Panc1 (cell line): Measurements from ENCODE around the gene ADGRF5. TPM values are rescaled to one million over a fixed set of nuclear protein-coding genes. Genes with fewer than 3 reads are reported as not detected.

Experiments
- ATAC-seq: fragments of 200-7000 bp; cut with Tn5 transposase; 2 replicates; pipeline ENCODE4 v1.9.1; 2020; ENCODE audit warnings: mild to moderate bottlenecking, moderate library complexity
- BruUV-seq: library from RNA; stranded (reverse); fragments of 400-500 nt; replicated peaks from 2 replicates; lab custom pipeline; 2021; lab: Mats Ljungman, UMichigan
- CTCF ChIA-PET: fragments of 300-600 bp; sonication (Branson Sonifier 250); formaldehyde crosslinking; loops from one replicate; lab custom pipeline; 2022; ENCODE audit warnings: antibody characterized with exemption; lab: Charles Lee
- POLR2A ChIA-PET: fragments of 300-600 bp; sonication (Branson Sonifier 250); formaldehyde crosslinking; loops from one replicate; lab custom pipeline; 2022; ENCODE audit warnings: antibody characterized with exemption; lab: Charles Lee
- DNase-seq: peaks from one replicate; pipeline ENCODE4 v3.0.0-alpha.2; 2010; ENCODE audit warnings: low read depth, low spot score
- H3K27ac ChIP-seq: 2 replicates; pipeline ENCODE4 v1.5.1; 2011; ENCODE audit warnings: mild to moderate bottlenecking, low read length, inconsistent platforms
- H3K27me3 ChIP-seq: fragments of 200-500 bp; sonication (Bioruptor generic); 2 replicates; pipeline ENCODE4 v1.6.0; 2014; ENCODE audit warnings: low read length, inconsistent platforms; ENCODE audit not compliant: control insufficient read depth, insufficient read depth
- H3K36me3 ChIP-seq: fragments of 200-500 bp; sonication (Bioruptor generic); 2 replicates; pipeline ENCODE4 v1.5.1; 2014; ENCODE audit warnings: inconsistent platforms, mild to moderate bottlenecking, low read length, moderate library complexity; ENCODE audit not compliant: control insufficient read depth, insufficient read depth
- H3K4me1 ChIP-seq: 2 replicates; pipeline ENCODE4 v1.5.1; 2011; ENCODE audit warnings: inconsistent platforms, mild to moderate bottlenecking, low read length, moderate library complexity; ENCODE audit not compliant: control insufficient read depth, insufficient read depth
- H3K4me3 ChIP-seq, 2 experiments: 2 replicates each; pipeline ENCODE4 v1.5.1; 2011 to 2012; ENCODE audit warnings: low read depth in 2 of 2, low read length in 2 of 2, mild to moderate bottlenecking in 2 of 2, inconsistent platforms in 1 of 2, moderate library complexity in 1 of 2
- H3K9me3 ChIP-seq: fragments of 200-500 bp; sonication (Bioruptor generic); 2 replicates; pipeline ENCODE4 v1.5.1; 2014; ENCODE audit warnings: low read depth, mild to moderate bottlenecking, inconsistent platforms, low read length, moderate library complexity; ENCODE audit not compliant: control insufficient read depth, insufficient read depth
- POLR2AphosphoS5 ChIP-seq: IDR thresholded peaks from 2 replicates; pipeline ENCODE4 v1.6.1; 2012; ENCODE audit warnings: mild to moderate bottlenecking, low read depth, low read length, moderate library complexity
- REST ChIP-seq, 2 experiments: IDR thresholded peaks; 2 replicates each; pipeline ENCODE4 v1.6.1; 2011 to 2012; ENCODE audit warnings: low read depth in 2 of 2, control low read depth in 1 of 2, low read length in 1 of 2, mild to moderate bottlenecking in 1 of 2, moderate library complexity in 1 of 2; ENCODE audit not compliant: insufficient read depth in 1 of 2
- SIN3A ChIP-seq: IDR thresholded peaks from 2 replicates; pipeline ENCODE4 v1.6.1; 2012; ENCODE audit warnings: low read depth, mild to moderate bottlenecking, low read length, moderate library complexity, borderline replicate concordance; ENCODE audit not compliant: insufficient read depth
- TCF7L2 ChIP-seq: IDR thresholded peaks from 2 replicates; pipeline ENCODE4 v1.6.1; 2011; ENCODE audit warnings: mild to moderate bottlenecking, low read depth, low read length, inconsistent platforms
- in situ Hi-C: cut with HindIII; loops from 2 replicates; pipeline ENCODE4 v1.10.0; 2016; ENCODE audit warnings: low sequenced_read_pairs, low pct_unique_long_range_greater_than_20kb
- intact Hi-C: fragments of 100-400 bp; cut with micrococcal nuclease; formaldehyde crosslinking; loops from one replicate; pipeline ENCODE4 v1.10.0; 2022; ENCODE audit not compliant: unreplicated experiment
- total RNA-seq: library from RNA; stranded (reverse); gene quantifications from one replicate; pipeline ENCODE4 v1.2.1, GENCODE V29; 2021; ENCODE audit not compliant: unreplicated experiment
- TF ChIP-seq, protein P1 (sequence below): fragments of 450-650 bp; IDR thresholded peaks from 2 replicates; pipeline ENCODE4 v1.5.1; 2017; ENCODE audit warnings: mild to moderate bottlenecking

ADGRF5 gene
- total RNA-seq, 1 experiment from 2014 or later: 0.18 TPM

DNA sequence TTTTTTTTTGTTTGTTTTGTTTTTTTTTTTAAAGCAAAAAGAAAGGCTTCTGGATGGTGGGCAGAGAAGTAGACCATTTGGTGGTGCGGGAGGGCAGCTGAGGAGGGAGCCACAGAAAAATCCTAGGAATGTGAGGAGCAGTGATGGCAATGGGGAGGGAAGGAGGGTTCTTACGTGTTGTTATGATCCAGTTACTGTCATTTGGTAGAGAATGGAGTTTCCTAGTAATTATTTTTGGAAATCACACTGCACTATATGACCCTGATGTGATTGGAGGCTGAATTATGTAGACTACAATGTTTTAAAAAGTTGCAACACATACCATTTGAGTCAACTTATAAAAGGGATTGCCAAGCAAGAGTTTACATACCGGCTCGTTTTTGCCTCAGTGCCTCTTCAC is 22.1 kb downstream of the ADGRF5 start:
- in situ Hi-C loops: no loop called here
- no TSS peak for BruUV-seq
- ChIA-PET CTCF (no interaction called here), POLR2A (no interaction called here)
- intact Hi-C loops: no loop called here
- ATAC-seq: no peak
- DNase-seq: no peak
- Histone ChIP-seq H3K9me3 (no peaks in the 10 kb centered on the region), H3K4me3 (no peak overlapping the region), H3K4me1 (no peaks in the 10 kb centered on the region), H3K27me3 (no peaks in the 10 kb centered on the region), H3K27ac (no peak overlapping the region), H3K36me3 (no peaks in the 10 kb centered on the region)
- no peak for TF ChIP-seq SIN3A
- no peak for TF ChIP-seq REST (IDR thresholded peaks at IDR 0.05; ENCODE audit: insufficient read depth in 1 of 2, low read depth in 2 of 2, low read length in 1 of 2)
- TF ChIP-seq TCF7L2: no peak
- no peak for TF ChIP-seq POLR2AphosphoS5
- TF ChIP-seq, protein P1, sequence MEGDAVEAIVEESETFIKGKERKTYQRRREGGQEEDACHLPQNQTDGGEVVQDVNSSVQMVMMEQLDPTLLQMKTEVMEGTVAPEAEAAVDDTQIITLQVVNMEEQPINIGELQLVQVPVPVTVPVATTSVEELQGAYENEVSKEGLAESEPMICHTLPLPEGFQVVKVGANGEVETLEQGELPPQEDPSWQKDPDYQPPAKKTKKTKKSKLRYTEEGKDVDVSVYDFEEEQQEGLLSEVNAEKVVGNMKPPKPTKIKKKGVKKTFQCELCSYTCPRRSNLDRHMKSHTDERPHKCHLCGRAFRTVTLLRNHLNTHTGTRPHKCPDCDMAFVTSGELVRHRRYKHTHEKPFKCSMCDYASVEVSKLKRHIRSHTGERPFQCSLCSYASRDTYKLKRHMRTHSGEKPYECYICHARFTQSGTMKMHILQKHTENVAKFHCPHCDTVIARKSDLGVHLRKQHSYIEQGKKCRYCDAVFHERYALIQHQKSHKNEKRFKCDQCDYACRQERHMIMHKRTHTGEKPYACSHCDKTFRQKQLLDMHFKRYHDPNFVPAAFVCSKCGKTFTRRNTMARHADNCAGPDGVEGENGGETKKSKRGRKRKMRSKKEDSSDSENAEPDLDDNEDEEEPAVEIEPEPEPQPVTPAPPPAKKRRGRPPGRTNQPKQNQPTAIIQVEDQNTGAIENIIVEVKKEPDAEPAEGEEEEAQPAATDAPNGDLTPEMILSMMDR: no peak

GRCh38 chr6:46898006-46898405 is 23.7 kb downstream of the ADGRF5 start:
- DNase-seq (no peak), ATAC-seq (no peak)
- TF ChIP-seq REST (IDR thresholded peaks at IDR 0.05; ENCODE audit: insufficient read depth in 1 of 2, low read depth in 2 of 2, low read length in 1 of 2): no peak
- no peak for TF ChIP-seq POLR2AphosphoS5
- no peak for TF ChIP-seq TCF7L2
- TF ChIP-seq SIN3A: no peak
- TF ChIP-seq, protein P1: no peak
- in situ Hi-C loops (no loop called here), intact Hi-C loops (no loop called here)
- no peak overlapping the region for H3K27ac ChIP-seq
- ChIA-PET POLR2A (no interaction called here), CTCF (no interaction called here)
- H3K27me3 ChIP-seq: no peaks in the 10 kb centered on the region
- H3K4me3 ChIP-seq: no peak overlapping the region
- no peaks in the 10 kb centered on the region for H3K36me3 ChIP-seq
- H3K4me1 ChIP-seq: no peaks in the 10 kb centered on the region
- no TSS peak for BruUV-seq
- no peaks in the 10 kb centered on the region for H3K9me3 ChIP-seq
